GM06990 (cell line): ENCODE data around the gene LRRTM4.
"Not testable (repeated sequence)": the region's sequence is repeated elsewhere in the genome, so short reads cannot be mapped to it uniquely, and the experiment has no call there.

Experiments used
- DNase-seq: peaks from one replicate; pipeline ENCODE4 v3.0.0-alpha.2; 2011; ENCODE audit not compliant: insufficient read length; ENCODE audit errors: extremely low read depth
- H3K27me3 ChIP-seq: replicated peaks from 2 replicates; pipeline ENCODE4 v1.6.0; 2011; ENCODE audit warnings: low read length; ENCODE audit not compliant: control insufficient read depth, insufficient read depth
- H3K36me3 ChIP-seq: 2 replicates; pipeline ENCODE4 v1.5.1; 2011; ENCODE audit warnings: low read length; ENCODE audit not compliant: control insufficient read depth, insufficient read depth
- H3K4me3 ChIP-seq: replicated peaks from 2 replicates; pipeline ENCODE4 v1.5.1; 2011; ENCODE audit warnings: low read depth, mild to moderate bottlenecking, control low read depth, low read length
- TF ChIP-seq, protein P1 (sequence below): IDR thresholded peaks from 2 replicates; pipeline ENCODE4 v1.5.1; 2011; ENCODE audit warnings: low read length, control low read depth, mild to moderate bottlenecking, inconsistent platforms; ENCODE audit not compliant: insufficient read depth, poor library complexity, severe bottlenecking

Gene LRRTM4

DNA sequence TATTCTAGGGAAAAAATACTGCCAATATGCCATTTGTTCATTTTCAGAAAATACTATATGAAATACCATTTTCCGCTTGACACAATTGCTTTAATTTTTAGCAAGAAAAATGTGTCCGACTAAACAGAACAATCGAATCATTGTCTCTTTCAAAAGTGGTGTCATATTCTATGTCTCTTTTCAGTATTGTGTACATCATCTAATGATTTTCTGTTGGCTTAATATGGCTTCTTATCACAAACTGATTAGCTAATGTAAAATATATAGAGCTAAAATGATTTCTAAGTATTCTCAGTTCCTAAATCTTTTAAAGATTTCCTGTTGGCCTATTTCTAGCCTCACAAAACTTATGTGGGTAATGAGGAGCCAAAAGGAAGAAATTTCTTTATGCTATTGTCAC lies 436.6 kb downstream of the LRRTM4 start:
- H3K36me3 ChIP-seq: no peaks in the 10 kb centered on the region
- TF ChIP-seq, protein P1, sequence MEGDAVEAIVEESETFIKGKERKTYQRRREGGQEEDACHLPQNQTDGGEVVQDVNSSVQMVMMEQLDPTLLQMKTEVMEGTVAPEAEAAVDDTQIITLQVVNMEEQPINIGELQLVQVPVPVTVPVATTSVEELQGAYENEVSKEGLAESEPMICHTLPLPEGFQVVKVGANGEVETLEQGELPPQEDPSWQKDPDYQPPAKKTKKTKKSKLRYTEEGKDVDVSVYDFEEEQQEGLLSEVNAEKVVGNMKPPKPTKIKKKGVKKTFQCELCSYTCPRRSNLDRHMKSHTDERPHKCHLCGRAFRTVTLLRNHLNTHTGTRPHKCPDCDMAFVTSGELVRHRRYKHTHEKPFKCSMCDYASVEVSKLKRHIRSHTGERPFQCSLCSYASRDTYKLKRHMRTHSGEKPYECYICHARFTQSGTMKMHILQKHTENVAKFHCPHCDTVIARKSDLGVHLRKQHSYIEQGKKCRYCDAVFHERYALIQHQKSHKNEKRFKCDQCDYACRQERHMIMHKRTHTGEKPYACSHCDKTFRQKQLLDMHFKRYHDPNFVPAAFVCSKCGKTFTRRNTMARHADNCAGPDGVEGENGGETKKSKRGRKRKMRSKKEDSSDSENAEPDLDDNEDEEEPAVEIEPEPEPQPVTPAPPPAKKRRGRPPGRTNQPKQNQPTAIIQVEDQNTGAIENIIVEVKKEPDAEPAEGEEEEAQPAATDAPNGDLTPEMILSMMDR: no peak
- H3K27me3 ChIP-seq: no peaks in the 10 kb centered on the region
- DNase-seq: no peak
- H3K4me3 ChIP-seq: no peak overlapping the region

DNA sequence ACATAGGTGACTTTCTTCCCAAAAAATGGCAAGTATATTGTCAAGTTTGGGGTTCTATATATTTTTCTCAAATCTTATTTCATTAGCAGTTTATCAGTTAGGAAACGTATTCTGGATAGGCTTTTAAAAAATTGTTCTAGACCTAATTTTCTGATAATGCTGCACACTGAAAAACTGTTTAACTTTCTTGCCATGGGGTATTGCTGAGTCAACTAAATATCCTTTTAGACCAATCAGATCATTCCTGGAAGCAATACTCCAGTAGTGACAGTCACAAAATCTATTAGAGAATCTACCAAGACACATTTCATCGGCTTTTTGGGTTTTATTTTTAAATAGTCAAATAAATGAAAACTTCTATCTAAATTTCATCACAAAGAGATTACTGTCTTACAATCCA lies 440.6 kb downstream of the LRRTM4 start:
- DNase-seq: no peak
- Histone ChIP-seq H3K4me3 (no peak overlapping the region), H3K36me3 (no peaks in the 10 kb centered on the region), H3K27me3 (no peaks in the 10 kb centered on the region)
- TF ChIP-seq, protein P1: no peak

DNA sequence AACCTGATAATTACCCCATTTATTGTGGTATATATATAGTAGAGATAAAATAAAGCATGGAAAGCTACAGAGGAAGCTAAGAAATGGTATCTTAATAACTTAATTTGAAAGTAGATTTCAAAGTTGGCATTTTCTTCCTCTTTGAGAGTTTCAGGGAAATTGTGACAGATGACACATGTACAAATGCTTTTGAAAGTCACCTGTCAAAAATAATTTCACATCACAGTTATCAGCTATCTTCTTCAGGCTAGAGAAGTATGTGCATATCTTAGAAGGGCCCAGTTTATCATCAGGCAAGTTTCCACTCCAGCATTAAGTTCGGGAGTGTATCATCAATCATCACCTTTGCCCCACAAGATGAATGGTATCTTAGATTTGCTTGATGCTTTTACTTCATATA lies 457.9 kb downstream of the LRRTM4 start:
- H3K36me3 ChIP-seq: no peaks in the 10 kb centered on the region
- no peak overlapping the region for H3K4me3 ChIP-seq
- TF ChIP-seq, protein P1: no peak
- no peaks in the 10 kb centered on the region for H3K27me3 ChIP-seq
- DNase-seq: no peak

DNA sequence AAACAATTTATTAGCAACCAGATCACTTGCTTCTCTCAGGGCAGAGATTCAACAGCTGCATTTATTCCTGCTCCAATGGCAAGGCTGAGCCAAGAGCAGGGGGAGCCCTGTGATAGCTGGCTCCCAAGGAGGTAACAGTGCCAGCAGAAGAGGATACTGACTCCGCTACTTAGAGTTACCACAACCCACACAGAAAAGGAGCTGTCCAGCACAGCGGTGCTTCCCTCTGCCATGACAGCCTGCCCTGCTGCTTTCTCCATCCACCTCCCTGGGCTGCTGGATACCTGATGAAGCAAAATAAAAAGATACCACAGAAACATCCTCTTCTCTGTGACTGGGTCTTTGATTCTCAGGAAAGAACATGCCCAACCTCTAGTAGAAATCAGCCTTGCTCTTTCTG lies 467.2 kb downstream of the LRRTM4 start:
- TF ChIP-seq, protein P1: no peak
- Histone ChIP-seq H3K27me3 (no peaks in the 10 kb centered on the region), H3K4me3 (no peak overlapping the region), H3K36me3 (no peaks in the 10 kb centered on the region)
- no peak for DNase-seq

DNA sequence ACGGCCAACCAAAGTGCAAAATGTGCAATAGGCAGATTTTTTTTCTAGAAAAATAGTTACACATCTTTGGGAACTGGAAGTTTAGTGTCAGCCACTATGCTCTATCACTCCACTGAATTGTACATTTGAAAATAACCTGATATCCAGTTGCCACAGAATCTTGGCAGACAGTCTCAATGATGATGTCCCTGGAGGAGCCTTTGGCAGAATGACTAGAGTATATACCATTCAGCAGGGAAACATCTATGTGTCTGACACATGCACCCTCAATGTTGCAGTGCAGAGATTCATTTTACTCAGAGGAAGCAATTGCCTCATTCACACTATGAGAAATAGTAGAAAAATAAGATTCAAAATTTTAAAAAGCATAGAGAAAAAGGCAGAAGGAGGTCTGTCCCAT lies 475.8 kb downstream of the LRRTM4 start:
- no peaks in the 10 kb centered on the region for H3K36me3 ChIP-seq
- TF ChIP-seq, protein P1: no peak
- H3K4me3 ChIP-seq: no peak overlapping the region
- no peaks in the 10 kb centered on the region for H3K27me3 ChIP-seq
- DNase-seq: no peak

DNA sequence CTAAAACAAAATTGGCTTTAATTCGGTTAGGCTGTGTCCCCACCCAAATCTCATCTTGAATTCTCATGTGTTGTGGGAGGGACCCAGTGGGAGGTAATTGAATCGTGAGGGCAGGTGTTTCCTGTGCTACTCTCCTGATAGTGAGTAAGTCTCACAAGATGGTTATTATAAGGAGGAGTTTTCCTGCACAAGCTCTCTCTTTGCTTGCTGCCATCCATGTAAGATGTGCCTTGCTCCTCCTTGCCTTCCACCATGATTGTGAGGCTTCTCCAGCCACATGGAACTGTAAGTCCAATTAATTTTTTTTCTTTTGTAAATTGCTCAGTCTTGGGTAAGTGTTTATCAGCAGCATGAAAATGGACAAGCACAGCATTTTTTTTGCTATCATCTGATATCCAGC lies 476.7 kb downstream of the LRRTM4 start:
- not testable (repeated sequence) for H3K27me3 ChIP-seq, H3K4me3 ChIP-seq, H3K36me3 ChIP-seq, DNase-seq
